Measurements from ENCODE around the gene EPB41L4B. TPM values are rescaled to one million over a fixed set of nuclear protein-coding genes. Genes with fewer than 3 reads are reported as not detected.

EPB41L4B gene
- total and polyA plus RNA-seq, 2 of the 4 experiments (the other 2 are of a cell fraction) = 0.36 to 0.54 TPM

- dilution Hi-C loops (cut with HindIII; ENCODE audit: low sequenced_read_pairs, unreplicated experiment) (no loop called here), in situ Hi-C loops (cut with MboI; ENCODE audit: low sequenced_read_pairs) (no loop called here), intact Hi-C loops (cut with micrococcal nuclease) (no loop called here)
- Histone ChIP-seq H2BK20ac (ENCODE audit: low read depth, low read length) (no peak overlapping the region), H3K18ac (ENCODE audit: low read depth, low read length) (no peak overlapping the region), H3K23ac (ENCODE audit: low read depth, low read length) (no peak overlapping the region), H3K27me3 (ENCODE audit: control insufficient read depth, insufficient read depth, low read length) (peaks cover 8% of the 10 kb centered on the region), H3K9me3 (ENCODE audit: control insufficient read depth, insufficient read depth, low read length) (no peaks in the 10 kb centered on the region), H4K91ac (ENCODE audit: insufficient read depth, low read depth, low read length) (no peak overlapping the region), H2AFZ (replicated peaks; ENCODE audit: low read length, poor library complexity) (no peak overlapping the region), H3K27ac (ENCODE audit: insufficient read depth, low read length) (no peak overlapping the region), H3K9me1 (ENCODE audit: insufficient read depth, low read length) (no peaks in the 10 kb centered on the region; the same call in 1 of the 2 replicates), H3K4me3 (ENCODE audit: insufficient read depth, low read depth, low read length) (no peak overlapping the region), H3K9ac (ENCODE audit: low read depth, low read length) (no peak overlapping the region), H2BK15ac (ENCODE audit: low read depth, low read length) (no peak overlapping the region), H2BK5ac (ENCODE audit: low read depth, low read length, poor library complexity, severe bottlenecking) (no peak overlapping the region), H3K4me1 (ENCODE audit: control insufficient read depth, insufficient read depth, low read length) (no peaks in the 10 kb centered on the region), H4K20me1 (ENCODE audit: insufficient read depth, low read length) (no peaks in the 10 kb centered on the region), H3K4ac (ENCODE audit: low read depth, low read length) (no peak overlapping the region), H3K79me1 (ENCODE audit: low read depth in 1 of 2, low read length in 2 of 2) (no peaks in the 10 kb centered on the region), H3K14ac (replicated peaks; ENCODE audit: low read depth, low read length) (no peak overlapping the region), H3K56ac (ENCODE audit: extremely low read depth, insufficient read depth, low read length) (no peak overlapping the region), H2AK5ac (ENCODE audit: low read depth, low read length) (no peak overlapping the region), H2AK9ac (replicated peaks; ENCODE audit: low read depth, low read length, poor library complexity) (no peak overlapping the region), H4K8ac (ENCODE audit: low read depth in 2 of 2, low read length in 2 of 2) (no peak overlapping the region), H4K5ac (ENCODE audit: low read depth, low read length) (no peak overlapping the region), H3K36me3 (ENCODE audit: control insufficient read depth, insufficient read depth, low read length) (no peaks in the 10 kb centered on the region), H3K4me2 (ENCODE audit: low read depth, low read length) (no peak overlapping the region), H2BK120ac (ENCODE audit: low read depth, low read length) (no peak overlapping the region)
- POLR2A ChIA-PET (ENCODE audit: unreplicated experiment) = no interaction called here
- no TSS peak for BruUV-seq (replicated peaks)
- CTCF ChIA-PET = no interaction called here
- no peak for ATAC-seq (ENCODE audit: low read depth)
- no peak for DNase-seq
- no CpG with 5 or more reads among the region's 2 CpGs for WGBS, 2 experiments (ENCODE audit: extremely low coverage in 2 of 2, insufficient read length in 1 of 2)
- TF ChIP-seq RFX5 (IDR thresholded peaks at IDR 0.05; ENCODE audit: low read depth, low read length) (no peak), MAFK (IDR thresholded peaks at IDR 0.05; ENCODE audit: low read depth, low read length) (no peak)
These were observed 78.1 kb downstream of the EPB41L4B start for GRCh38 chr9:109242741-109243140.

All from IMR-90 (cell line).